ENCODE data around the gene DLG2. TPM values are rescaled to one million over a fixed set of nuclear protein-coding genes. Genes with fewer than 3 reads are reported as not detected.

Gene DLG2
- total and polyA plus RNA-seq, 2 donors (not counting 3 experiments of a cell fraction or from before 2014, with no cell fraction given), result 0.15 to 1.1 TPM

DNA sequence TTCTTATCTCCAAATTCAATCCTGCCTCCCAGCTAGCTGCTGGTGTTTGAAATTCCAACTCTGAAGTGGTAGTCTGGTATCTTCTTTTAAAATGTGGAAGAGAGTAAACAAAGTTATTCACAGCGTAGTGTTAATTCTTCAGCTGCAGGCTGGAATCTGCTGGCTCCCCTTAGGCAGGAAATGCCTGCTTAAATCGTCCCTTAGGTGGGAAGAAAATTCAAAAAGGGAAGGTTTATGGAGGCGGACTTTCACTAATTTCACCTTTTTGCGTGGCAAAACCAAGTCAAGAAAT lies 1901.9 kb downstream of the DLG2 start:
- Histone ChIP-seq H3K9me3 (replicated peaks; ENCODE audit: control insufficient read depth, insufficient read depth, low read length) (no peaks in the 10 kb centered on the region), H3K79me2 (ENCODE audit: control insufficient read depth, insufficient read depth, low read length) (no peaks in the 10 kb centered on the region), H3K27ac (ENCODE audit: insufficient read depth, low read depth, low read length) (no peak overlapping the region), H3K36me3 (ENCODE audit: control insufficient read depth in 2 of 2, extremely low read depth in 1 of 2, insufficient read depth in 2 of 2, low read length in 2 of 2) (no peaks in the 10 kb centered on the region), H4K20me1 (replicated peaks; ENCODE audit: control insufficient read depth, extremely low read depth, insufficient read depth, low read length) (no peaks in the 10 kb centered on the region), H3K4me3 (replicated peaks in 1 of 3; ENCODE audit: insufficient read depth in 1 of 3, low read depth in 1 of 3, low read length in 3 of 3) (no peak overlapping the region), H2AFZ (ENCODE audit: low read depth, low read length) (no peak overlapping the region), H3K4me2 (ENCODE audit: insufficient read depth, low read length) (no peak overlapping the region), H3K4me1 (ENCODE audit: control insufficient read depth, extremely low read depth, insufficient read depth, low read length) (no peaks in the 10 kb centered on the region), H3K9me1 (replicated peaks; ENCODE audit: control insufficient read depth, extremely low read depth, insufficient read depth, low read length) (no peaks in the 10 kb centered on the region), H3K27me3 (ENCODE audit: control insufficient read depth in 2 of 2, insufficient read depth in 2 of 2, low read length in 2 of 2) (peaks cover 12 to 17% of the 10 kb centered on the region in 2 experiments), H3K9ac (replicated peaks; ENCODE audit: extremely low read depth, insufficient read depth, low read length) (no peak overlapping the region)
- dilution Hi-C loops (cut with MboI; ENCODE audit: extremely low pct_ligation_motif_present, low sequenced_read_pairs), result no loop called here
- ChIA-PET CTCF (interaction anchor here (1.0 to 3.8 kb wide), 4 partner anchors 9 to 950 kb away, joined by 4 to 60 read pairs (median 6); no protein-coding TSS in a partner anchor), POLR2A (no interaction called here)
- BruUV-seq (replicated peaks), result no TSS peak
- DNase-seq (ENCODE audit: low read depth, low spot score), result no peak
- intact Hi-C loops (cut with micrococcal nuclease), result loop anchor here (2.0 kb wide), 2 partner anchors 204 to 818 kb away; no protein-coding TSS in a partner anchor
- TF ChIP-seq FOS (IDR thresholded peaks at IDR 0.05; ENCODE audit: borderline replicate concordance, insufficient read depth, low read length) (no peak), EZH2 (IDR thresholded peaks at IDR 0.05; ENCODE audit: borderline replicate concordance, low read depth, low read length, severe bottlenecking) (no peak), JUN (IDR thresholded peaks at IDR 0.05; ENCODE audit: borderline replicate concordance, insufficient read depth, insufficient read length, low read depth) (no peak), POLR2A (IDR thresholded peaks at IDR 0.05; ENCODE audit: low read depth, low read length) (no peak), POLR2AphosphoS5 (IDR thresholded peaks at IDR 0.05; ENCODE audit: insufficient read depth, low read depth, low read length) (no peak), GATA2 (IDR thresholded peaks at IDR 0.05; ENCODE audit: insufficient read depth, insufficient read length, low read depth, low read length) (no peak)
- TF ChIP-seq, protein P1, sequence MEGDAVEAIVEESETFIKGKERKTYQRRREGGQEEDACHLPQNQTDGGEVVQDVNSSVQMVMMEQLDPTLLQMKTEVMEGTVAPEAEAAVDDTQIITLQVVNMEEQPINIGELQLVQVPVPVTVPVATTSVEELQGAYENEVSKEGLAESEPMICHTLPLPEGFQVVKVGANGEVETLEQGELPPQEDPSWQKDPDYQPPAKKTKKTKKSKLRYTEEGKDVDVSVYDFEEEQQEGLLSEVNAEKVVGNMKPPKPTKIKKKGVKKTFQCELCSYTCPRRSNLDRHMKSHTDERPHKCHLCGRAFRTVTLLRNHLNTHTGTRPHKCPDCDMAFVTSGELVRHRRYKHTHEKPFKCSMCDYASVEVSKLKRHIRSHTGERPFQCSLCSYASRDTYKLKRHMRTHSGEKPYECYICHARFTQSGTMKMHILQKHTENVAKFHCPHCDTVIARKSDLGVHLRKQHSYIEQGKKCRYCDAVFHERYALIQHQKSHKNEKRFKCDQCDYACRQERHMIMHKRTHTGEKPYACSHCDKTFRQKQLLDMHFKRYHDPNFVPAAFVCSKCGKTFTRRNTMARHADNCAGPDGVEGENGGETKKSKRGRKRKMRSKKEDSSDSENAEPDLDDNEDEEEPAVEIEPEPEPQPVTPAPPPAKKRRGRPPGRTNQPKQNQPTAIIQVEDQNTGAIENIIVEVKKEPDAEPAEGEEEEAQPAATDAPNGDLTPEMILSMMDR (IDR thresholded peaks at IDR 0.05; ENCODE audit: extremely low read depth in 1 of 2, insufficient read depth in 1 of 2, low read depth in 1 of 2, low read length in 2 of 2), result no peak
- TF ChIP-seq, protein P2, sequence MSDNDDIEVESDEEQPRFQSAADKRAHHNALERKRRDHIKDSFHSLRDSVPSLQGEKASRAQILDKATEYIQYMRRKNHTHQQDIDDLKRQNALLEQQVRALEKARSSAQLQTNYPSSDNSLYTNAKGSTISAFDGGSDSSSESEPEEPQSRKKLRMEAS (IDR thresholded peaks at IDR 0.05; ENCODE audit: insufficient read depth, insufficient read length), result no peak
- FAIRE-seq, result no peak
